CD4-positive, alpha-beta T cell (primary cell): ENCODE data around the gene CRYBA2. TPM values are rescaled to one million over a fixed set of nuclear protein-coding genes. Genes with fewer than 3 reads are reported as not detected.

Experiments
- ATAC-seq: fragments of 200-7000 bp; cut with Tn5 transposase; one replicate; pipeline ENCODE4 v1.10.0; 2022; ENCODE audit warnings: mild to moderate bottlenecking; ENCODE audit not compliant: poor library complexity
- CTCF ChIA-PET: fragments of 350-600 bp; sonication (Branson Sonifier 250); formaldehyde crosslinking; loops from one replicate; lab custom pipeline; 2021; ENCODE audit warnings: antibody characterized with exemption, inconsistent platforms; lab: Charles Lee
- POLR2A ChIA-PET: fragments of 350-600 bp; sonication (Branson Sonifier 250); formaldehyde crosslinking; loops from one replicate; lab custom pipeline; 2021; ENCODE audit warnings: antibody characterized with exemption, inconsistent platforms; lab: Charles Lee
- DNase-seq, 14 experiments: peaks; one replicate each; pipeline ENCODE4 v3.0.0-alpha.2; 2013 to 2020; ENCODE audit warnings: mixed read lengths in 2 of 14
- H3K27ac ChIP-seq, 2 donors: one replicate each; pipeline versions ENCODE4 v1.5.1 to v1.7.0; 2013; ENCODE audit warnings: low read length in 2 of 2, low read depth in 1 of 2, mild to moderate bottlenecking in 1 of 2
- H3K27me3 ChIP-seq, 2 experiments: 1 replicate in 1 of 2; 2 replicates in 1 of 2; pipeline versions ENCODE4 v1.6.1 to v1.7.0; 2013; ENCODE audit warnings: low read length in 2 of 2, control low read depth in 1 of 2, mild to moderate bottlenecking in 1 of 2, moderate library complexity in 1 of 2; ENCODE audit not compliant: insufficient read depth in 2 of 2, control insufficient read depth in 1 of 2
- H3K36me3 ChIP-seq: one replicate; pipeline ENCODE4 v1.6.1; 2013; ENCODE audit warnings: low read length, control low read depth; ENCODE audit not compliant: insufficient read depth
- H3K4me1 ChIP-seq: one replicate; pipeline ENCODE4 v1.6.1; 2013; ENCODE audit warnings: low read length, control low read depth; ENCODE audit not compliant: insufficient read depth
- H3K4me3 ChIP-seq: one replicate; pipeline ENCODE4 v1.5.1; 2013; ENCODE audit warnings: mild to moderate bottlenecking, low read length, moderate library complexity
- H3K9me3 ChIP-seq, 2 experiments: 1 replicate in 1 of 2; 2 replicates in 1 of 2; pipeline versions ENCODE4 v1.6.1 to v1.7.0; 2013; ENCODE audit warnings: low read length in 2 of 2, mild to moderate bottlenecking in 2 of 2, control low read depth in 1 of 2, moderate library complexity in 1 of 2; ENCODE audit not compliant: control insufficient read depth in 1 of 2, insufficient read depth in 1 of 2
- H3K27ac Mint-ChIP-seq: one replicate; pipeline ENCODE4 v1.8.0; 2020; ENCODE audit warnings: mixed read lengths
- H3K27me3 Mint-ChIP-seq: one replicate; pipeline ENCODE4 v1.8.0; 2021; ENCODE audit warnings: mixed read lengths
- H3K36me3 Mint-ChIP-seq: one replicate; pipeline ENCODE4 v1.8.0; 2021; ENCODE audit warnings: low read depth, mixed read lengths
- H3K4me1 Mint-ChIP-seq: one replicate; pipeline ENCODE4 v1.8.0; 2021; ENCODE audit warnings: low read depth, mixed read lengths
- H3K4me3 Mint-ChIP-seq: one replicate; pipeline ENCODE4 v1.8.0; 2020; ENCODE audit warnings: mild to moderate bottlenecking, mixed read lengths
- H3K9me3 Mint-ChIP-seq: one replicate; pipeline ENCODE4 v1.8.0; 2020; ENCODE audit warnings: mixed read lengths
- intact Hi-C, 2 experiments: fragments of 100-400 bp; cut with DNase I in 1 of 2; cut with micrococcal nuclease in 1 of 2; formaldehyde crosslinking; loops; one replicate each; pipeline versions ENCODE4 v1.15.1 to v1.9.0; 2023 to 2025; cut with DNase I, micrococcal nuclease
- total RNA-seq, 174 experiments: library from RNA in 2 of 174; stranded (reverse) in 2 of 174; gene quantifications; one replicate each; pipeline ENCODE4 v1.2.3 and lab custom pipeline; 2021 to 2026
- TF ChIP-seq, protein P1 (sequence below): fragments of 200-600 bp; IDR thresholded peaks from one replicate; pipeline ENCODE4 v1.8.0; 2022; ENCODE audit warnings: antibody characterized with exemption, mild to moderate bottlenecking

Gene CRYBA2
- total RNA-seq, 2 experiments from 2014 or later, result not detected

DNA sequence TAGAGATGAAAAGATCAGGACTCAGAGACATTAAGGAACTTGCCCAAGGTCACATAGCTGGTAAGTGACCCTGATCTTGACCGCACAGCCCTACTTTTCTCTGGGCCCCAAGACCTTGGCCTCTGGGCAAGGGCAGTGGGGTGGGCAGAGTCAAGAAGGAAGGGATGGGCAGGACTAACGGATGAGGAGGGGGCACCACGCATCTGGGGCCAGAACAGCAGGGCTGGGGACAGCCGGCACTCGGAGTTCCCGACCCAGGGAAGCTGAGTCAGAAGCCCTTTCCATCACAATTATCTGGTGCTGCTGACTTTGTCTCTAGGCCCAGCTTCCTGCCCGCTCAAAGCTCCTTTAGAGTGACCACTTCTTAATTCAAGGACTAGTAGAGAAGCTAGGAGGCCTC lies 33.7 kb upstream of the CRYBA2 start:
- DNase-seq (no peak), ATAC-seq (no peak)
- no peak overlapping the region for H3K27ac Mint-ChIP-seq
- TF ChIP-seq, protein P1, sequence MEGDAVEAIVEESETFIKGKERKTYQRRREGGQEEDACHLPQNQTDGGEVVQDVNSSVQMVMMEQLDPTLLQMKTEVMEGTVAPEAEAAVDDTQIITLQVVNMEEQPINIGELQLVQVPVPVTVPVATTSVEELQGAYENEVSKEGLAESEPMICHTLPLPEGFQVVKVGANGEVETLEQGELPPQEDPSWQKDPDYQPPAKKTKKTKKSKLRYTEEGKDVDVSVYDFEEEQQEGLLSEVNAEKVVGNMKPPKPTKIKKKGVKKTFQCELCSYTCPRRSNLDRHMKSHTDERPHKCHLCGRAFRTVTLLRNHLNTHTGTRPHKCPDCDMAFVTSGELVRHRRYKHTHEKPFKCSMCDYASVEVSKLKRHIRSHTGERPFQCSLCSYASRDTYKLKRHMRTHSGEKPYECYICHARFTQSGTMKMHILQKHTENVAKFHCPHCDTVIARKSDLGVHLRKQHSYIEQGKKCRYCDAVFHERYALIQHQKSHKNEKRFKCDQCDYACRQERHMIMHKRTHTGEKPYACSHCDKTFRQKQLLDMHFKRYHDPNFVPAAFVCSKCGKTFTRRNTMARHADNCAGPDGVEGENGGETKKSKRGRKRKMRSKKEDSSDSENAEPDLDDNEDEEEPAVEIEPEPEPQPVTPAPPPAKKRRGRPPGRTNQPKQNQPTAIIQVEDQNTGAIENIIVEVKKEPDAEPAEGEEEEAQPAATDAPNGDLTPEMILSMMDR, result no peak
- H3K4me1 ChIP-seq, result no peaks in the 10 kb centered on the region
- H3K27ac ChIP-seq, result no peak overlapping the region
- H3K27me3 ChIP-seq, result peaks cover 3 to 6% of the 10 kb centered on the region in 2 experiments
- ChIA-PET CTCF (no interaction called here), POLR2A (no interaction called here)
- H3K9me3 Mint-ChIP-seq, result no peaks in the 10 kb centered on the region
- intact Hi-C loops, result no loop called here
- H3K4me1 Mint-ChIP-seq, result no peaks in the 10 kb centered on the region
- H3K36me3 ChIP-seq, result no peaks in the 10 kb centered on the region
- peaks cover 23% of the 10 kb centered on the region for H3K27me3 Mint-ChIP-seq
- no peaks in the 10 kb centered on the region for H3K36me3 Mint-ChIP-seq
- H3K4me3 Mint-ChIP-seq, result no peak overlapping the region
- no peaks in the 10 kb centered on the region for H3K9me3 ChIP-seq
- no peak overlapping the region for H3K4me3 ChIP-seq

DNA sequence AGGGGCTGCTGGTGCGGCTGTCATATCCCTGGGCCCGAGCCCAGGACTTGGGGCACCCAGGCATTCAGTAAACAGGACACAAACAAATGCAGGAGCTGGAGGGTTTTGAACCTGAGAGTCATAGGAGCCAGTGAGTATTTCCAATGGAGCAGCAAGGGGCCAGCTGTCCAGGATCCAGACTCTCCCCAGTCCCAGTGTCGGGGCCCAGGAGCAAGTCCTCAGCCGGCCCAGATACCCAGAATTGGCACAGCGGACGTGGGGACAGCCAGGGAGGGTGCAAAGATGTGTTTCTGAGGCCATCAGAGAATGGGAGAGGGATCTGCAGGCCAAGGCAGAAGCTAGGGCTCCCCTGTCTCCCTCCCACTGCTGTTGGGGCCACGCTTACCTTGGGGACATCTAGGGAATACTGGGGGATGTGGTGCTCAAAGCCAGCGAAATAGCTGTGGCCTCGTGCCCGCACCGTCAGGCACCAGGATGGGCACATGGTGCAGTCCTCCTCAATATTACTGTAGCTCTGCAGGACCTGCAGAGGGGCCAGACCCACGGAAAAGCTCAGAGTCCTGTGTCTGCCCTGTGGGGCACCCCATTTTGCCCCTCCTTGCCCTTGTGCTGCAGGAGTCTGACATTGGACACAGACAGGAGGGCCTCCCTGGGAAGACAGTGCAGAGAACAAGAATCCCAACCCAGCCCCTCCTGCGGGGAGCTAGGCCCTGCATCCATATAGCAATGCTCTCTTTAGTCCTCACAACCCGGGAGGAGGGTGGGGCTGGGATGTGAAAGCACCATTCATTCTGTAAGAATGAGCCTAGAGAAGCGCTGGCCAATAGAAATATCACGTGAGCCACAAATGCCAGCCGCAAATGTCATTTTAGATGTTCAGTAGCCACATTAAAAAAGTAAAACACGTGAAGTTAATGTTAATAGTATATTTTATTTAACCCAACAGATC lies 32.7 kb upstream of the CRYBA2 start:
- POLR2A ChIA-PET, result no interaction called here
- Mint-ChIP-seq H3K36me3 (no peaks in the 10 kb centered on the region), H3K4me3 (no peak overlapping the region), H3K9me3 (no peaks in the 10 kb centered on the region), H3K27me3 (peaks cover 23% of the 10 kb centered on the region), H3K4me1 (no peaks in the 10 kb centered on the region), H3K27ac (no peak overlapping the region)
- no peak for ATAC-seq
- TF ChIP-seq, protein P1, result no peak
- no peak overlapping the region for H3K27ac ChIP-seq
- DNase-seq, result no peak
- intact Hi-C loops, result no loop called here
- H3K4me3 ChIP-seq, result no peak overlapping the region
- H3K4me1 ChIP-seq, result no peaks in the 10 kb centered on the region
- H3K9me3 ChIP-seq, result no peaks in the 10 kb centered on the region
- H3K27me3 ChIP-seq, result peaks cover 0 to 3% of the 10 kb centered on the region in 2 experiments
- CTCF ChIA-PET, result interaction anchor here (1.5 kb wide), 1 partner anchor 30 kb away, joined by 4 read pairs; no protein-coding TSS in a partner anchor
- H3K36me3 ChIP-seq, result no peaks in the 10 kb centered on the region

DNA sequence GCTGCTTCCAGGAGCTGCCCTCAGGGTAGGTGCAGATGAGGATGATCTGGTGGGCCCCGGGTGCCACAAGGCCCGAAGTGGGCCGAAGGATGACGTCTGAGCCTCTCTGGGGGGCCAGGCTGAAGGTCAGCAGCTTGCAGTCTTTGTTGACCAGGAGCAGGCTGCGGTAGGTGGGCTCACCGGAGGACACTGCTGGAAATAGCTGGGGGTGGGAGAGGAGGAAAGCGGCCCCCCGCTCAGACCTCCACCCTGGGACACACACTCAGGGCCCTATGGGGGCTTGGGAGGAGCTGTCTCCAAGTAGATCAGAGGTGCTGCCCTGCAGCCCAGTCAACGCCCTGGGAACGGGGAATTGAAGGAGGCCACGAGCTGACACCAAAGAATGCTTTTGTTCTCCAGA lies 30.8 kb upstream of the CRYBA2 start:
- Mint-ChIP-seq H3K27me3 (peaks cover 16% of the 10 kb centered on the region), H3K4me1 (no peaks in the 10 kb centered on the region), H3K9me3 (no peaks in the 10 kb centered on the region), H3K36me3 (no peaks in the 10 kb centered on the region), H3K4me3 (no peak overlapping the region), H3K27ac (no peak overlapping the region)
- ATAC-seq (no peak), DNase-seq (no peak)
- no peaks in the 10 kb centered on the region for H3K36me3 ChIP-seq
- intact Hi-C loops, result no loop called here
- ChIA-PET POLR2A (no interaction called here), CTCF (interaction anchor here (1.5 kb wide), 1 partner anchor 28 kb away, joined by 4 read pairs; no protein-coding TSS in a partner anchor)
- H3K27ac ChIP-seq, result no peak overlapping the region
- no peaks in the 10 kb centered on the region for H3K27me3 ChIP-seq
- H3K4me1 ChIP-seq, result no peaks in the 10 kb centered on the region
- no peak overlapping the region for H3K4me3 ChIP-seq
- TF ChIP-seq, protein P1, result no peak
- H3K9me3 ChIP-seq, result no peaks in the 10 kb centered on the region
